Nucleus accumbens (tissue), 56 donors: Measurements from ENCODE around the gene RASGRP2.
A peak's percentile ranks its signal among the peaks of the same experiment; 100 is the strongest.

Source experiments
- DNase-seq, 56 donors: peaks; one replicate each; lab custom pipeline; 2025; lab: John Stamatoyannopoulos, UW

Gene RASGRP2

GRCh38 chr11:64758330-64759079 lies 14.6 kb upstream of the RASGRP2 start:
- DNase-seq, result no peak

DNA sequence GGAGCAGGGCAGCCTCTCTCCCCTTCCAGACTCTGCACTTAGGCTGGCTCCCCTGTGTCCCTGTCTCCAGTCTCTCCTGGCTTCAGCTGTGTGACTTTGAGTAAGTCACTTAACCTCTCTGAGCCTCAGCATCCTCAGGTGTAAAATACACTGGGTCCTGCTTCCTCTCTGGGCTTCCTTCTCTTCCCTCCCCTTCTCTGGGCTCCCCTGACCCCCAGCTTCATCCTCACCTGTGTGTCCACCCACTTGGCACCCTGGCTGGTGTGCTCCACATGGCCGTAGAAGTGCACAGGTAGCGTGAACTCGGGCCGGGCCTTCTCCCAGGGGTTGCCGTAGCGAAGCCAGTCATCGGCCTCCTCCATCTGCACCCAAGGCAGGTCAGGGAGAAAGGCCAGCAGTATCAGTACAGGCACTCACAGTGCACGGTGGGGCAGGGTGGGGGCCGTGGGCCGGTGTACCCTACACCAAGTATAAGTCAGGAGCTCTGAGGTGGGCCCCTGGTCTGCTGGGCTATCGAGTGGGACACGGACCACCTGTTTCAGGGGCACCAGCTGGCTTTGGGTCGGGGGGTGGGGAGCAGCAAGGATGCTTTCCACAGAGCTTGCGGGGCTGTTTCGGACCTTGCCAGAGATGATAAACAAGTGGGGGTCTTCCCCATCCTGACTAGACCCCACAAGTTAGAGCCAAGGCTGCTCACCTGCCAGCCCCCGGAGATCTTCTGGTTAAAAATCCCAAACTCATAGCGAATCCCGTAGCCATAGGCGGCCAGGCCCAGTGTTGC lies 13.8 kb upstream of the RASGRP2 start:
- no peak for DNase-seq

- no peak for DNase-seq
Observed at GRCh38 chr11:64755681-64756361, 11.9 kb upstream of the RASGRP2 start.

DNA sequence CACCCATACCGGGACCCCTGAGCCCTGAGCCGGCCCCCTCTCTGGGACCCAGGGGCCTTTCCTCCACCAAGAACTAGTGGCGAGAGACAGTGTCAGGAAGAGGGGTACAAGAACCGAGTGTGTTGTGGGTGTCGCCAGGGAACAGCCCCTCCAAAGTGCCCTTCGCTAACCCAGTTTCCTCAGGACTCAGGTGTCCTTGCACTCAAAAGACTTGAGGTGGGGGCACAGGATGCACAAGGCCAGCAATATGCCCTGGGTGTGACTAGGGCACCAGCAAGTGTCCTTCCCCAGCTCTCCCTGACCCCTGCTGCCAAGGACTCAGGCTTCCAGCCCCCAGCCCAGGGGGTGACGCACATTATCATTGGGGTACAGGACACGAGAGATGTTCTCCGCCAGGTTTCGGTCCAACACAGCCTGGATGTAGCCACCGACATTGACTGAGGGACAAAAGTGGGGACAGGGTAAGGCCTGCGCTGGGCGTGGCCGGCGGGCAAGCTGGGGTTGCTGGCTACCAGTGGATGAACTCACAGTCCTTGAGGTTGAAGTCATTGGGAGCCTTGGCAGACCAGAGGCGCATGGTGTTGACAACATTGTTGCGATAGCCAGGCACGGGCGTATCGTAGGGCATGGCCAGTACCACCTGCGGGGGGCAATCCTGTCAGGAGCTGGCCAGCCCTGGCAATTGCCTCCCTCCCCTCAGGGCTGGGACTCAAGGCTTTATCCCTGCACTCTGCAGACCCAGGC lies 11.1 kb upstream of the RASGRP2 start:
- DNase-seq, result no peak

DNA sequence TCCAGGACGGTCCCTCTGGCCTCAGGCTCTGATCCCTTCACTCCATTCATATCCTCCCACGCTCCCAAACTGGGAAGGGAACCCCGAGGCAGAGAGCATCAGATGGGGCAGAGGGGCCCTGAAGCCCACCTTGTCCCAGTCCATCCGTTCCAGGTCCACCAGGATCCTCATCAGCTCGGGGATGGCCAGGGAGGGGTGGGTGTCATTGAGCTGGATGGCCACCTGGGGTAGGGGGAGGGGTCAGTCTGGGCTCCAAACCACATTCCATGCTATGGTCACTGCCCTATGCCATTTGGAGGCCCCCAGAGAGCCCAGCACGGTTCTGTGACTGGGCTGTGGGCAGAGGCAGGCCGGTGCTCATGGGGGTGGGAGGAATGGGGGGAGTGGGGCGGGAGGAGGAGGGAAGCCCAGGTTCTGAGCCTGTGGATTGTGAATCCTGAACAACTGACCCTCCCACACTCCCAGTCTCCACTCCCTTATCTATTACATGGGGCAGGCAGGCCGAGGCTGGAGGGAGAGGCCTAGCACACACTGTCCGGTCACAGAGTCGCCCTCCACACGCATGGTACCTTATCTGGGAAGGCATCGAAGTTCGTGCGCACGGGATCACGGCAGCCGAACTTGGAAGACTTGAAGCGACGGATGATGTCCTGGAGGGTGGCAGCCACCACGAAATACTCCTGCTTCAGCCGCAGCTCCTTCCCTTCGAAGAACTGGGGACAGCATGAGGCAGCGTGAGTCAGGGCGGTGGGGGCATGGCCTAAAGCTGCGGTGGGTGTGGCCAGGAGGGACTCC lies 10.4 kb upstream of the RASGRP2 start:
- no peak for DNase-seq

GRCh38 chr11:64753380-64754123 lies 9.6 kb upstream of the RASGRP2 start:
- no peak for DNase-seq

DNA sequence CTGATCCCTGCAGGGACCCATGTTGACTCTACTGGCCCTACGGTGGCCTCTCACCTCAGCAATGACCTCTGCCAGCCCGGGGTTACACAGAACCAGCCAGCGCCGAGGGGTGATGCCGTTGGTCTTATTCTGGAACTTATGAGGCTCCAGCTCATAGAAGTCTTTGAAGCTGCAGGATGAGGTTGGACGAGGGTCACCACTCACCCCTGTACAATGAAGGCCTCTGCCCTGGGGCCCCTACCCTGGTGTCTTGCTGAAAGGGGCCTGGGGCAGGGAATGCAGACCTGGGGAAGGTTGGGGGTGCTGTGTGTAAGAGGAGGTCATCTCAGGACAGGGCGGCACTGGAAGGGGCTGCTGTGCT lies 9.1 kb upstream of the RASGRP2 start:
- no peak for DNase-seq

GRCh38 chr11:64752175-64752970 lies 8.4 kb upstream of the RASGRP2 start:
- no peak for DNase-seq

- no peak for DNase-seq
Observed at GRCh38 chr11:64751580-64751979, 7.6 kb upstream of the RASGRP2 start.

GRCh38 chr11:64751136-64751535 lies 7.2 kb upstream of the RASGRP2 start:
- no peak for DNase-seq

DNA sequence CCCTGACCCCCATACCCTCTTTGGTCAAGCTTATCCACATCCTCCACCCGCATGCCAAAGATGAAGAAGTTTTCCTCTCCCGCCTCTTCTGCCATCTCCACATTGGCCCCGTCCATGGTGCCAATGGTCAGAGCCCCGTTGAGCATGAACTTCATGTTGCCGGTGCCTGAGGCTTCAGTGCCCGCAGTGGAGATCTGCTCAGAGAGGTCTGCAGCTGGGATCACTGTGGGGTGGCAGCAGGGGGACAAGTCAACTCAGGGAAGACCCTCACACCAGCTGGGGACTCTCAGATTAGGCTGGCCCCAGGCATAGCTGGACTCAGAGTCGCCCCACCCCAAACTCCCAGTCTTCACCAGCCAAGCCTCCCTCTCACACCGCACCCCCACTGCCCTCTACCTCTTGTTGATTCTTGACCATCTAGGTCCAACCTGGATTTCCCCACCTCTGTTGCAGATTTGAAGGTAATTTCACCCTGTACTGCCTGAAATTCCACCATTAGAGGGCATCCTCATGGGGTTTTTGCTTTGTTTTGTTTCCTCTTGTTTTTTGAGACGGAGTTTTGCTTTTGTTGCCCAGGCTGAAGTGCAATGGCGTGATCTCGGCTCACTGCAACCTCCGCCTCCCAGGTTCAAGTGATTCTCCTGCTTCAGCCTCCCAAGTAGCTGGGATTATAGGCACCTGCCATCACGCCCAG lies 6.6 kb upstream of the RASGRP2 start:
- no peak for DNase-seq

GRCh38 chr11:64747961-64748665 lies 4.2 kb upstream of the RASGRP2 start:
- DNase-seq, result no peak

DNA sequence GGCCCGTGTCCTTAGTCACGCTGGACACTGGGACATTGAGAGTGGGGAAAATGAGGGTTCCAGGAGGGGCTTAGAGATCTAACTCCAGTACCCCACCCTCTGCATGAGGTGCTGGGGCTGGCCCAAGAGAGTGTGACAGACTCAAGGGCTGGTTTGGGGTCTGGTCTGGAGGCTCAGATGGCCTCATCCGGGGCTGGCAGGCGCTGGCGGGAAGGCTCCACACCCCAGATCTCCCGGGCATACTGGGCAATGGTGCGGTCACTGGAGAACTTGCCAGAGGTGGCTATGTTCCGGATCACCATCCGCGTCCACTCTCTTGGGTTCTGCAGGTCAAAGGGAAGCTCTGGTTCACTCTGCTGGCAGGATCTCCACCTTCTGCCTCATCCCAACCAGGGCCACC lies 2.5 kb upstream of the RASGRP2 start:
- DNase-seq, result no peak

GRCh38 chr11:64745521-64746328 lies 1.8 kb upstream of the RASGRP2 start:
- peak in 33 of 56 donors; percentile 16 to 75 (median 39) for DNase-seq

DNA sequence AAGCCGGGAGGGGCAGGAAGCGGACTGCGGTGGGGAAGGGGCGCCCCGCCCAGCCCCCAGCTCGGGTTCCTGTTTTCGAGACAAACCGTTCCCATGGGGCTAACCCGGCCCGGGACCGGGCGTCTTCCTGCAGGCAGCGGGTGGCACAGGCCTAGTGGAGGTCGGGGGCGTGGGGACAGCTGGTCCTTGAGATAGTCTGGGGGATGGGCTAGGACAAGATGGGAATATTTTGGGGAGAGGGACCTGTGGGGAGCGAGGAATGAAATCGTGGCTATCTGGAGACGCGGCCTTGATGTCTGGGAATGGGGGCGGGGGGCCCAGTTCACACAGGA lies 1.2 kb upstream of the RASGRP2 start:
- peak in 17 of 56 donors; percentile 11 to 58 (median 26) for DNase-seq

GRCh38 chr11:64744544-64745188 lies 724 bp upstream of the RASGRP2 start:
- peak in 1 of 56 donors; percentile 76 for DNase-seq
